ENCODE results near the gene SLC7A6.

Gene SLC7A6

GRCh38 chr16:68299571-68300453 is 35.5 kb downstream of the SLC7A6 start:
- H3K36me3 ChIP-seq (ENCODE audit: insufficient read depth, low read length), result peaks cover 94% of the 10 kb centered on the region
- DNase-seq, result no peak
- H3K4me2 ChIP-seq (ENCODE audit: insufficient read depth, low read length), result no peak overlapping the region
- peaks cover 22% of the 10 kb centered on the region; the same call in 1 of the 2 replicates for H3K79me2 ChIP-seq (ENCODE audit: insufficient read depth, low read length)
- H3K9me3 ChIP-seq (ENCODE audit: insufficient read depth, low read length, severe bottlenecking), result no peaks in the 10 kb centered on the region
- ATAC-seq (ENCODE audit: insufficient read depth, low read depth), result no peak
- no peak overlapping the region for H3K9ac ChIP-seq (ENCODE audit: low read depth, low read length)
- no peaks in the 10 kb centered on the region for H3K4me1 ChIP-seq (ENCODE audit: insufficient read depth, low read length)
- H3K4me3 ChIP-seq (ENCODE audit: low read depth in 1 of 2, low read length in 2 of 2), result no peak overlapping the region
- TF ChIP-seq CTCF (IDR thresholded peaks at IDR 0.05; ENCODE audit: borderline replicate concordance, extremely low read depth, low read length, poor library complexity, severe bottlenecking) (no peak), EZH2 (IDR thresholded peaks at IDR 0.05; ENCODE audit: borderline replicate concordance, low read depth, low read length, severe bottlenecking) (no peak)
- no peaks in the 10 kb centered on the region for H3K27me3 ChIP-seq (ENCODE audit: insufficient read depth, low read length, poor library complexity)
- H3K27ac ChIP-seq (ENCODE audit: low read length), result no peak overlapping the region
- H4K20me1 ChIP-seq (ENCODE audit: insufficient read depth, low read length), result peaks cover 11% of the 10 kb centered on the region; the same call in 1 of the 2 replicates
- no peak overlapping the region for H2AFZ ChIP-seq (ENCODE audit: low read depth, low read length)

DNA sequence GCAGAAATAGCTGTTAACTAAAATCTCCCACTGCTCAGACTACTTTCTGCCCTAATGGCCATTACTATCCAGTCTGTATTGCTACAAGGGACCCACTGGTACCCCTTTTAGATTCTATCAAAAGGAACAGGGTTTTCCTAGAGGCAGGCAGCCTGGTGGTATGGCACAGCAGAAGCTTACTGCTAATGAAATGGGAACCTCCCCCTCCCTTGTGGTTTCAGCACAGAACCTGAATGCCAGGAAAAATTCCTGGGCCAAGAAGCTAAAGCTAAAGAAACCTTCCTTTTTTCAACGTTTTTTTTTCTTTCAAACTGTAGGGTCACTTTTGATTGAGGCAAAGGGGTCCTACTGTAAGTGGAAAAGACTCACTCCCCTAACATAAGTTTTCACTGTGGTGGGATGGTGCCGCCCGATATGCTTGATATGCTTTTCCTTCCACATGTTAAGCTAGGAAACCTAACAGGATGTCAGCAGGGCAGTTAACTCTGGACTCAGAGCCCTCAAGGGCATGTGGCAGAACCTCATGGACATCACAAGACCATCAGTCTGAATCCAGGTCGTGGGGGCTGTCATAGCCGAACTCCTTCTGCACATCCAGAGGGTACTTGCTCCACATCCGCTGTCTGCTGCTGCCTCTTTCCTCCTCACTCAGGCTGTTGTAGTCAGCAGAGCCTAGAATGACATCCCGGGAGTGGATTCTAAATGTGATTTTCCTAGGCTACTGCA is 36.6 kb downstream of the SLC7A6 start:
- H3K27ac ChIP-seq (ENCODE audit: low read length), result no peak overlapping the region
- TF ChIP-seq CTCF (IDR thresholded peaks at IDR 0.05; ENCODE audit: borderline replicate concordance, extremely low read depth, low read length, poor library complexity, severe bottlenecking) (no peak), EZH2 (IDR thresholded peaks at IDR 0.05; ENCODE audit: borderline replicate concordance, low read depth, low read length, severe bottlenecking) (no peak)
- ATAC-seq (ENCODE audit: insufficient read depth, low read depth), result no peak

DNA sequence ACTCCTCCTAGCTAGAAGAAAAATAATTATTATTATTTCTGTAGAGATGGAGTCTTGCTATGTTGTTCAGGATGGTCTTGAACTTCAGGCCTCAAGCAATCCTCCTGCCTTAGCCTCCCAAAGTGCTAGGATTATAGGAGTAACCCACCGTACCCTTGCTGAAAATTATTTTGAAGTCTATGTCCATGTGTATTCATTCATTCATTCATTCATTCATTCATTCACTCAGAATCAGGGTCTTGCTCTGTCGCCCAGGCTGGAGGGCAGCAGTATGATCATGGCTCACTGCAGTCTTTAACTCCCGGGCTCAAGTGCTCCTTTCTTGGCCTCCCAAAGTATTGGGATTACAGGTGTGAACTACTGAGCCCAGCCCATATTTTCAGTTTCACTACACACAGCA is 42.3 kb downstream of the SLC7A6 start:
- Histone ChIP-seq H3K79me2 (ENCODE audit: insufficient read depth, low read length) (peaks cover 50% of the 10 kb centered on the region), H3K4me3 (ENCODE audit: low read depth in 1 of 2, low read length in 2 of 2) (no peak overlapping the region), H3K9ac (ENCODE audit: low read depth, low read length) (no peak overlapping the region), H3K4me1 (ENCODE audit: insufficient read depth, low read length) (peaks cover 31% of the 10 kb centered on the region), H3K27ac (ENCODE audit: low read length) (no peak overlapping the region), H3K9me3 (ENCODE audit: insufficient read depth, low read length, severe bottlenecking) (no peaks in the 10 kb centered on the region), H2AFZ (ENCODE audit: low read depth, low read length) (no peak overlapping the region), H4K20me1 (ENCODE audit: insufficient read depth, low read length) (peaks cover 14% of the 10 kb centered on the region; the same call in 1 of the 2 replicates), H3K36me3 (ENCODE audit: insufficient read depth, low read length) (peaks cover 74% of the 10 kb centered on the region), H3K27me3 (ENCODE audit: insufficient read depth, low read length, poor library complexity) (no peaks in the 10 kb centered on the region), H3K4me2 (ENCODE audit: insufficient read depth, low read length) (no peak overlapping the region)
- no peak for TF ChIP-seq EZH2 (IDR thresholded peaks at IDR 0.05; ENCODE audit: borderline replicate concordance, low read depth, low read length, severe bottlenecking)
- TF ChIP-seq CTCF (IDR thresholded peaks at IDR 0.05; ENCODE audit: borderline replicate concordance, extremely low read depth, low read length, poor library complexity, severe bottlenecking), result no peak
- ATAC-seq (ENCODE audit: insufficient read depth, low read depth) (no peak), DNase-seq (no peak)

More for the DNA sequence above, 36.6 kb downstream of the SLC7A6 start:
- Histone ChIP-seq H3K9ac (ENCODE audit: low read depth, low read length) (no peak overlapping the region), H3K4me3 (ENCODE audit: low read depth in 1 of 2, low read length in 2 of 2) (no peak overlapping the region), H3K9me3 (ENCODE audit: insufficient read depth, low read length, severe bottlenecking) (no peaks in the 10 kb centered on the region), H3K4me1 (ENCODE audit: insufficient read depth, low read length) (no peaks in the 10 kb centered on the region), H3K79me2 (ENCODE audit: insufficient read depth, low read length) (peaks cover 18% of the 10 kb centered on the region; the same call in 1 of the 2 replicates), H3K27me3 (ENCODE audit: insufficient read depth, low read length, poor library complexity) (no peaks in the 10 kb centered on the region), H2AFZ (ENCODE audit: low read depth, low read length) (no peak overlapping the region), H3K4me2 (ENCODE audit: insufficient read depth, low read length) (no peak overlapping the region), H4K20me1 (ENCODE audit: insufficient read depth, low read length) (peaks cover 14% of the 10 kb centered on the region; the same call in 1 of the 2 replicates), H3K36me3 (ENCODE audit: insufficient read depth, low read length) (peaks cover 98% of the 10 kb centered on the region)
- no peak for DNase-seq

Data from DND-41 (cell line).